KOPT-K1 (cell line): ENCODE measurements around the gene CLEC2L.

Experiments
- H3K27ac ChIP-seq: fragments of 200-600 bp; sonication (generic); 2 replicates; pipeline ENCODE4 v1.5.1; 2016; ENCODE audit warnings: antibody characterized with exemption, mild to moderate bottlenecking, low read depth, low read length; ENCODE audit not compliant: poor library complexity, severe bottlenecking
- H3K36me3 ChIP-seq: fragments of 200-600 bp; sonication (generic); 2 replicates; pipeline ENCODE4 v1.5.1; 2017; ENCODE audit warnings: antibody characterized with exemption, mild to moderate bottlenecking, low read length, moderate library complexity; ENCODE audit not compliant: insufficient read depth
- H3K9me3 ChIP-seq: fragments of 200-600 bp; sonication (generic); 2 replicates; pipeline ENCODE4 v1.5.1; 2017; ENCODE audit warnings: antibody characterized with exemption, low read length, mild to moderate bottlenecking; ENCODE audit not compliant: insufficient read depth, poor library complexity, severe bottlenecking

Gene CLEC2L

DNA sequence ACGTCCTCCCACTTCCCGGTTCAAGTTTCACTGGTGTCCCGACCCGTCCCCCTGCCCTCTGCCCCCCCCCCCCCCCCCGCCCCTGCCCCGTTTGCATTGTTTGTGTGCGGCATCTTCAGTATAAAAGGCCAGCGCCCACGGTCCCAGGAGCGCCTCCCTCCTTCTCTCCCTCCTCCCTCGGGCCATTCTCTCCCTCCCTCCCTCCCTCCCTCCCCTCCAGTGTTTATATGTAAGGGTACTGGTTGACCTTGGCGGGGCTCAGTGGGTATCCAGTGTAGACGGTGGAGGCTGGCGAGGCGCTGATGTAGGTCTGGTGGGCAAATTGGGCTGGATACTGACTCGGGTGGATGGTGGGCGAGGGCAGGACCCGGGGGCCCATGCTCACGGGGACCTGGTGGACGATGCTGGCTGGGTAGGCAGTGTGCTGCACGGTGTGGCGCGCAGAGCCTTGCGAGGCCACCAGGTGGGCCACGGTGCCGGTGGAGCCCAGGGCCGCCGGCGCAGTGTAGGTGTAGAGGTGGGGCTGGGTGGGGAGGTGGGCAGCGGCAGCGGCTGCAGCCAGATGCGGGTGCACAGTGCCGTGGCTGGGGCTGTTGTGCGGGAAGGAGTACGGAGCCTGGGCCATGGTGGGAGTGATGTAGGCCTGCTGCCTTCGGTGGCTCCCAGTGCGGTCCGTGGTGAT, 49.4 kb downstream of the CLEC2L start:
- Histone ChIP-seq H3K36me3 (peaks cover 23% of the 10 kb centered on the region; the same call in 1 of the 2 replicates), H3K9me3 (no peaks in the 10 kb centered on the region), H3K27ac (no peak overlapping the region)

DNA sequence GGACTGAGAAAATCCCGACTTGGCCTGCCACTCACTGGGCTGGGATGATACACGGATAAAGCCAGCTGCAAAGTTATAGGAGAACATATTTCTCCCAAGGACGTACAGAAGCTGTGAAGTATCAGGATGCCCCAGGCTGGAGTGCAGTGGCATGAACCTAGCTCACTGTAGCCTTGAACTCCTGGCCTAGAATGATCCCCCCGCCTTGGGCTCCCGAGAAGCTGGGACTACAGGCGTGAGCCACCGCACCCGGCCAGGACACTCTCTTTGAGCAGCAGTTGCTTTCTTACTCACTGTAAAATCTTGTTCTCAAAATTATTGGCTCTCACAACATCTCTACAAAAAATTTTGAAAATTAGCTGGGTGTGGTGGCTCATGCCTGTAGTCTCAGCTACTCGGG, 50.4 kb downstream of the CLEC2L start:
- no peak overlapping the region for H3K27ac ChIP-seq
- no peaks in the 10 kb centered on the region for H3K9me3 ChIP-seq
- peaks cover 23% of the 10 kb centered on the region; the same call in 1 of the 2 replicates for H3K36me3 ChIP-seq

DNA sequence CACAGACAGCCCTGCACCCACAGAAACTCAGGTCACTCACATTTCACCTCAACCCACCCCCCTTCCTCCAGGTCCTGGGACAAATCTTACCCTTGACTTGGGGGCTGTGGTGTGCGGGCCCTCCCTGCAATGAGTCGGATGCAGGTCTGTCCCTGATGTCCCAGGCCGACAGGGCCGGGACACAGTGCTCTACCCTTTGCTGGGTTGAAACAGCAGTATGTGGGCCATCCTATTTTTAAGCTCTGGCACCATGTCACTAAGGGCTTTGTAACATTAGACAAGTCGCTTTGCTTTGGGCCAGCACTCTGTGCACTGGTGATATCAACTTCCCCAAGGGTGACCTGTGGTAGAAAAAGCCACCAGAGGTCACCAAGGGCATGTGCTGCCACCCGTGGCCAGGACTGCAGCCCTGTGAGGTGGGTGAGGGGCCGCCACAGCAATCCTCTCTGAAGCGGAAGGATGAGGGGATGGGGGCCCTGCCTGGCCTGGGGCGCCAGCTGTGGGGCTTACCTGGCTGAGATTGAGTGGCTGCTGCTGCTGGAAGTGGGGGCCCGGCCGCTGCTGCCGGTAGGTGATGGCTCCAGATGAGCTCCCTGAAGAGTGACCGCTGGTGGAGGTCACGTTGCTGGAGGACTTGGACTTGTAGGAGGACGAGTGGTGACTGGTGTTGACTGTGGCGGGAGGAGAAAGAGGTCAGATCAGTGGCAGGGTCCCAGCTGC, 51.3 kb downstream of the CLEC2L start:
- no peak overlapping the region for H3K27ac ChIP-seq
- H3K9me3 ChIP-seq, result no peaks in the 10 kb centered on the region
- peaks cover 23% of the 10 kb centered on the region; the same call in 1 of the 2 replicates for H3K36me3 ChIP-seq

DNA sequence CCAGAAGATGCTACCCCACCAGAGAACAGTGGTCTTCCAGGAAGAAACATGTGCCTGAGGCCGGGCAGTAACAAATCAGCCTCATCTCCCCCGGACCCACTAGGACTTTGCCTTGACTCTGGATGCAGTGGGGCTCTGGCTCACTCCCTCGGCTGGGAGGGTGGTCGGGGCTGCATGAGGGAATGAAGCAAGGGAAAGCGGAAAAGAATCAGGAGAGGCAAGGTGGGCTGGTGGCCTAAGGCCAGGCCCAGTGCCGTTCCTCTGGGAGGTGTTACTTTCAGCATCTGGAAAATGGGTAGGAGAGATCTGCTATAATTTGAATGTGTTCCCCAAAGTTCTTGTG, 51.8 kb downstream of the CLEC2L start:
- Histone ChIP-seq H3K27ac (no peak overlapping the region), H3K36me3 (peaks cover 23% of the 10 kb centered on the region; the same call in 1 of the 2 replicates)

DNA sequence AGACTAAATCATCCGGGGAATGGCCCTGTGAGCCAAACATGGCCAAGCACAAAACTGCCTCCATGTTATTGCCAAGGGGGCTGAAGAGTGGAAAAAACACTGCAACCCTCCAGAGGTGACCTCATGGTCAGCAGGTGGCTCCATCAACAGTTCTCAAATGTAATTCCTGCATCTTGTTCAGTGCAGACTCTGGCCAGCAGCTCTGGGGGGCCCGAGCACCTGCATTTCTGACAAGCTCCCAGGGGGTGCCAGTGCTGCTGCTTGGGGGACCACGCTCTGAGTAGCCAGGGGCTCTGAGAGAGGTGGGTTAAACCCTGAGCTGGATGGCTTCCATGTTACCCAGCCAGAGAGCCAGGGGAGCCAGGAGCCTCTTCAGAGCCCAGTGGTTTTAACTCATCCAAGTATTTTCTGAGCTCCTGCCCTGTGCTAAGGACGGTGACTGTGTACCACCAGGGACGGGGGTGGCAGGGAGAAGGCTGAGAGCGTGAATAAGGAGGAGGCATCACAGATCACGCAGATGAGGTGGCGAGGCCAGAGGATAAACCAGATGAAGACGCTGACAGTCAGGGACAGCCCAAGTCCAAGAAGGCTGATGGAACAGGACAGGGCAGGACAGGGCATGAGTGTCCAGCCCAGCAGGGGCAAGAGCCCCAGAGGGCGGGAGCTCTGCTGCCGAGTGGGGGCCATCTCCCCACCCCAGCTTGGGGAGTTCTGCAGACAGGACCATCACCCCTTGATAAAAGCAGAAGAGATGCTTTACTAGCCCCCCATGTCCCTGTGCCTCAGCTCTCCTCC, 52.9 kb downstream of the CLEC2L start:
- H3K27ac ChIP-seq, result no peak overlapping the region

More for the DNA sequence above, 51.8 kb downstream of the CLEC2L start:
- H3K9me3 ChIP-seq, result no peaks in the 10 kb centered on the region

DNA sequence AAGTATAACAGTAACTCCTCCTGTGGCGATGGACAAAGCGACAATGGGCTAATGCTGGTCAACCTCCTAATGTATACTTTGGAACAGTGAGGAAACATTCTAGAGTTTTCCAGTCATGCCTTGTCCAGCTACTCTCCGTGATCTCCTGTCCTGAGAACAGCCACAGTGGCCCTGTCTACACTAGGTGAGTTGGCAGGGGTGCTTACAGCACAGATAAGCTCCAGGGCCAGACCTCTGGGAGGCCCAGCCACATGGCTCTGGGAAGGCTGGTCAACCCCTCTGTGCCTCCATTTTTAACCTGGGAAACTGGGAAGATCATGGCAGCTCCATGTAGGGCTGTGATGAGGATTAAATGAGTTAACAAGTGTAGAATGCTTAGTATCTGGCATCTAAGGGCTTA, 57.0 kb downstream of the CLEC2L start:
- no peak overlapping the region for H3K27ac ChIP-seq
- no peaks in the 10 kb centered on the region for H3K9me3 ChIP-seq
- no peaks in the 10 kb centered on the region for H3K36me3 ChIP-seq

More for the DNA sequence above, 52.9 kb downstream of the CLEC2L start:
- Histone ChIP-seq H3K36me3 (peaks cover 23% of the 10 kb centered on the region; the same call in 1 of the 2 replicates), H3K9me3 (no peaks in the 10 kb centered on the region)

DNA sequence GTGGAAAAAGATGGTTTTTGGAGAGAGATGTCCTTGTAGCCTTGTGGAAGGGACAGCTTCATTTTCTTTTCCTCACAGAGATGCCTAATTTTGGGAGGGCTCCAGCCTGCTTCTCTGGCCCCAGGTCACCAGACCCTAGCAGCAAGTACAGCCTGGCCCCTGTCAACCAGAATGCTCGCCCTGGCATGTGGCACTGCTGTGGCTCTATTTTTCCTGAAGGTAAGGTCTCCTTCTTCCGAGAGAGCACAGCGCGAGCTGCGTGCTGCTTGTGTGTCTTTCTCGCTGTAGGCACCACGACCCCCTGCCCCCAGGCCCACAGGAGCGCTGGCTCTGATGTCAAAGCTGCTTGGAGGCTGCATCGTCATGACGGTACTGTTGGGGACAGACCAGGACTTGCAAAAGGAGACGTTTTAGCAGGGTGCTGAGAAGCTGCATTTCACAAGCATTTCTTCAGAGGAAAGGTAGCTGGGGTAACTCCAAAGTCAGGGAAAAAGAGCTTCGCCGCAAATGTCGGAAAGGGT, 58.7 kb downstream of the CLEC2L start:
- H3K36me3 ChIP-seq, result no peaks in the 10 kb centered on the region
- H3K9me3 ChIP-seq, result no peaks in the 10 kb centered on the region
- H3K27ac ChIP-seq, result peak overlapping the region; percentile 90

DNA sequence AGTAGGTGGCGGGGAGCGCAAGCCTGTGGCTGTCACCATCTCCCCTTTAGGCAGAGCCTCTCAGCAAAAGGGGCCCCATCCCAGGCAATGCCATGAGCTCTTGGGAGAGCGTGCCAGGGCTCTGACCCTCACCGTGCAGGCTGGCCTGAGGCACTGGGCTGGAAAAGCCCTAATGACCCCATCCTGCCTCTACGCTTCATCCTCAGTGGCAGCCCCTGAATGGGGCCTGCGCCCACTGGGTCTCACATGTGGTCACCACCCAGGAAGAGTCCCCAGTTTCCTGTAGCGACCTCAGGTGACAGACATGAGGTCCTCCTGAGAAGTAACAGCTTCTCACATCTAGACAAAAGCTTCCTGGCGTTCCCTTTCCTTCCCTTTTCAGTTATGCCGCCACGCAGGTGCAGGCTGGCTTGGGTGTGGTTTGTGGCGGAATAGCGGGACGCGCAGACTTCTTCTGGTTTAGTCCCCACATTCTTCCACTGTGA, 59.2 kb downstream of the CLEC2L start:
- Histone ChIP-seq H3K9me3 (no peaks in the 10 kb centered on the region), H3K27ac (peak overlapping the region; percentile 90), H3K36me3 (no peaks in the 10 kb centered on the region)

DNA sequence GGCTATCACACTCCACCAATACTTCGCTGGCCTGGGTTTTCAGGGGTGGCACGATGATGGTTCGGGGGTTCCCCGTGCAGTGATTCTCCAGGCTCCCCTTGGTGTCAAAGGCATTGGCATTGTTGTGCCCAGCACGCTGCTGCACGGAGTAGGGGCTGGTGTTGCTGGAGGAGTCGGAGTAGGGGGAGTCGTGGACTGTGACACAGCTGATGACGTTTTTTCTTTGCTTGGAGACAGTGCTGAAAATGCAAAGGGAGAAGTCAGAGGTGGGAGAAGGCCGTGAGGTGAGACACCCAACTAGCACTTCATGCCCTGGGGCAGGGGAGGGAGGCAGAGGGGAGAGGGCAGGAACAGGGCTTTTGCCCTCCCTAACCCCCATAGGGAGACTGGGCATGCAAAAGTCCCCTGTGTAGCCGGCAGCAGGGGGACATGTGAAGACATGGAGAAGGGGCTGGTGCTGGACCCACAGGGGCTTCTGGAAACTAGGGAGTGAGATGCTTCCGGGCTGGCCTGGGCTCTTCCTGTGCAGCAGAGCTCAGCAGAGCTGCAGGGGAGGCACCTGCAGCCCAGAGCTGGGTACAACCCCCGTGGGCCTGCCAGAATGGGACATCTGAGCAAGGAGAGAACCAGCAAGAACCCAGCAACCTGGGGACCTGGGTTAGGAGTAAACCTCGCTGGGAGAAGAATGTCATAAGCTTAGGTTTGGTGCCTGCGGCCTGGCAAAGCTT, 60.5 kb downstream of the CLEC2L start:
- no peaks in the 10 kb centered on the region for H3K9me3 ChIP-seq
- H3K36me3 ChIP-seq, result no peaks in the 10 kb centered on the region
- peak overlapping the region; percentile 90 for H3K27ac ChIP-seq

DNA sequence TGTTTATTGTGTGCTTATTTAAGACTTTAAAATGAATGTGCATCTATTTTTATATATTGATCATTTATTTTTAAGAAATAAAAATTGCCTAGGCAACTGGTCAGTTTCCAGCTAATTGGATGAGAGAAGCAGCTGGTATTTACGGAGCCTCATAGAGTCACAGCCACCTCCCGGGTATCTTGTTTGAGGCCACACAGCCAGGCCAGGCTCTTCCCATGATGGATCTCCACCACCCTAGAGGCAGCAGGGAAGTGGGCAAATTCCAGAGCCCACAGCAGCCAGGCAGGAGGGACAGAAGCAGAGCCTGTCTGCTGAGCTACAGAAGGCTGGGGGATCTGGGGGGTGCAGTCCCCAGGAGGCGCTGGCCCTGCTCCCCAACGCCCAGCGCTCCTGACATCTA, 61.6 kb downstream of the CLEC2L start:
- no peaks in the 10 kb centered on the region for H3K9me3 ChIP-seq
- no peaks in the 10 kb centered on the region for H3K36me3 ChIP-seq
- peak overlapping the region; percentile 90 for H3K27ac ChIP-seq

DNA sequence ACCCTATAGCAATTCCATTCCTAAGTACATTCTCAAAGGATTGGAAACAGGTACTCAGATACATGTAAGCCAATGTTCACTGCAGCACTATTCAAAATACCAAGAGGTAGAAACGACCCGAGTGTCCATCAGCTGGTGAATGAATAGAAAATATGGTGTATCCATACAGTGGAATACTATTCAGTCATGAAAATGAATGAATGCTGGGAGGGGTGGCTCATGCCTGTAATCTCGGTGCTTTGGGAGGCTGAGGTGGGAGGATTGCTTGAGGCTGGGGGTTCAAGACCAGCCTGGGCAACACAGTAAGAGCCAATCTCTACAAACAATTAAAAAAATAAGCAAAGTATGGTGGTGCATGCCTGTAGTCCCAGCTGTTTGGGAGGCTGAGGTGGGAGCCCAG, 62.8 kb downstream of the CLEC2L start:
- no peaks in the 10 kb centered on the region for H3K9me3 ChIP-seq
- H3K27ac ChIP-seq, result no peak overlapping the region
- H3K36me3 ChIP-seq, result peaks cover 4% of the 10 kb centered on the region; the same call in 1 of the 2 replicates

DNA sequence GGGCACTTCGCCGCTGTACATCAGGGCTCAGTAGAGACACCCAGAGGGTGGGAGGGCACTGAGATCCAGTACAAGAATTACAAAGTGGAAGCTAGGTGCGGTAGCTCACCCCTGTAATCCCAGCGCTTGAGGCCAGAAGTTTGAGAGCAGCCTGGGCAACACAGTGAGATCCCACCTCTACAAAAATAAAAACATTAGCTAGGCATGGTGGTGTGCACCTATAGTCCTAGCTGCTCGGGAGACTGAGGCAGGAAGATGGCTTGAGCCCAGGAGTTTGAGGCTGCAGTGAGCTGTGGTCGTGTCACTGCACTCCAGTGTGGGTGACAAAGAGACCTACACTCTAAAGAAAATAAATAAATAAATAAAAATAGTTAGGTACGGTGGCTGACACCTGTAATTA, 64.0 kb downstream of the CLEC2L start:
- no peaks in the 10 kb centered on the region for H3K9me3 ChIP-seq
- peaks cover 17% of the 10 kb centered on the region; the same call in 1 of the 2 replicates for H3K36me3 ChIP-seq

DNA sequence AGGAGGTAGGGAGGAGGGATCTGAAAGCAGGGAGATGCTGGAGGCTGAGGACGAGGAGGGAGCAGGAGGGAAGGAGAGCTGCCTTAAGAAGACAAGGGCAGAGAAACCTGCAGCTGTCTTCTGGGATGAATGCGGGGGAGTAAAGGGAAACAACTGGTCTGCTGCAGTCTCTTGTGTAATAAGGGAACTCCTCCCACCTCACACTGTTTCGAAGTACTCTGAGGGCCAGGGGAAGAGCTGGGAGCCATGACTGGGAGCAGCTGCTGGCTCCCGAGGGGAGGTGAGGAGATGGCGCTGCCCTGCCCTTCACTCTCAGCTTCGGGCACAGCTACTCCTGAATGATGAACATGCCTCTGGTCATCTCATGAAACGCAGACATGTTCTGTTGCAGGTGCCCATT, 65.1 kb downstream of the CLEC2L start:
- H3K36me3 ChIP-seq, result peaks cover 28% of the 10 kb centered on the region; the same call in 1 of the 2 replicates
- no peaks in the 10 kb centered on the region for H3K9me3 ChIP-seq
- no peak overlapping the region for H3K27ac ChIP-seq

More for the DNA sequence above, 64.0 kb downstream of the CLEC2L start:
- H3K27ac ChIP-seq, result no peak overlapping the region

DNA sequence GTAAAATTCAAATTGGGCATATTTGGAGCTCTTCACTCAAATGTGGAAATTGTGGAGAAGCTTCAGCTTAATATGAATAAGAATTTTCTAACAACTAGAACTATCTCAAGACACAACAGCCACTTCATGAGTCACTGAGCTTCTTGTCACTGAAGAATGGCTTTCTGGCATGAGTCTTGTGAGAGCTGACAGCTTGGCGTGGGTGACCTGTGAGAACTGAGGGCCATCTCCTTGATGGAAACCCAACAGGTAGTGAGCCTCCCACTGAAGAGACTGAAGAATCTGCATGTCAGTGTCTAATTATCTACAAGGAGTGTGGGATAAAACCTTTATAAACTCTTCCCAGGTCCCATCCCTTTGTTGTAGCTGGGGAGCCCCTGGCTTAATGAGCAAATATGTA, 66.0 kb downstream of the CLEC2L start:
- peaks cover 34% of the 10 kb centered on the region; the same call in 1 of the 2 replicates for H3K36me3 ChIP-seq
- H3K9me3 ChIP-seq, result no peaks in the 10 kb centered on the region
- no peak overlapping the region for H3K27ac ChIP-seq
